ENCODE measurements around the gene MS4A10.

- no peak for TF ChIP-seq CTCF (IDR thresholded peaks at IDR 0.05)
- no peak for TF ChIP-seq POLR2A (IDR thresholded peaks at IDR 0.05)
Observed at GRCh38 chr11:60764879-60765278, 20.3 kb upstream of the MS4A10 start.
